HL-60/S4 treated with phorbol 12-myristate 13-acetate at 8.2 ng/mL for 4 days and 3 days (cell line): ENCODE results near the gene NAT10.

Experiments
- in situ Hi-C: fragments of 300-500 bp; cut with MboI; formaldehyde crosslinking; loops from 2 replicates; pipeline ENCODE4 v1.15.0; 2022; ENCODE audit warnings: low sequenced_read_pairs

The NAT10 gene

GRCh38 chr11:34105957-34106504 is 602 bp downstream of the NAT10 start:
- in situ Hi-C loops = no loop called here

GRCh38 chr11:34111722-34112270 is 6.4 kb downstream of the NAT10 start:
- in situ Hi-C loops = no loop called here

- in situ Hi-C loops = no loop called here
Observed at GRCh38 chr11:34114014-34114413, 8.6 kb downstream of the NAT10 start.

GRCh38 chr11:34114471-34114870 is 9.0 kb downstream of the NAT10 start:
- in situ Hi-C loops = no loop called here

GRCh38 chr11:34120651-34121050 is 15.2 kb downstream of the NAT10 start:
- in situ Hi-C loops = no loop called here

- in situ Hi-C loops = no loop called here
Observed at GRCh38 chr11:34124885-34125668, 19.6 kb downstream of the NAT10 start.

GRCh38 chr11:34126959-34127848 is 21.8 kb downstream of the NAT10 start:
- in situ Hi-C loops = no loop called here

- in situ Hi-C loops = no loop called here
Observed at GRCh38 chr11:34128824-34129223, 23.4 kb downstream of the NAT10 start.

GRCh38 chr11:34132261-34132965 is 27.0 kb downstream of the NAT10 start:
- in situ Hi-C loops = no loop called here

- in situ Hi-C loops = no loop called here
Observed at GRCh38 chr11:34134765-34135164, 29.3 kb downstream of the NAT10 start.

- in situ Hi-C loops = no loop called here
Observed at GRCh38 chr11:34135439-34135838, 30.0 kb downstream of the NAT10 start.

GRCh38 chr11:34136420-34136819 is 31.0 kb downstream of the NAT10 start:
- in situ Hi-C loops = no loop called here

- in situ Hi-C loops = no loop called here
Observed at GRCh38 chr11:34139346-34139745, 33.9 kb downstream of the NAT10 start.

GRCh38 chr11:34140149-34140548 is 34.7 kb downstream of the NAT10 start:
- in situ Hi-C loops = no loop called here

GRCh38 chr11:34143048-34143447 is 37.6 kb downstream of the NAT10 start:
- in situ Hi-C loops = no loop called here

GRCh38 chr11:34145073-34145472 is 39.6 kb downstream of the NAT10 start:
- in situ Hi-C loops = no loop called here

- in situ Hi-C loops = no loop called here
Observed at GRCh38 chr11:34145847-34146381, 40.5 kb downstream of the NAT10 start.

GRCh38 chr11:34146411-34146810 is 41.0 kb downstream of the NAT10 start:
- in situ Hi-C loops = no loop called here

- in situ Hi-C loops = no loop called here
Observed at GRCh38 chr11:34146866-34147265, 41.4 kb downstream of the NAT10 start.

GRCh38 chr11:34147581-34147980 is 42.2 kb downstream of the NAT10 start:
- in situ Hi-C loops = no loop called here
